HG02678 (cell line): ENCODE results near the gene PCDHGC4.

Experiments used
- ATAC-seq: cut with Tn5 transposase; IDR thresholded peaks from one replicate; pipeline ENCODE4 v1.9.1; 2021; ENCODE audit warnings: mild to moderate bottlenecking, moderate library complexity; ENCODE audit not compliant: unreplicated experiment

PCDHGC4 gene

GRCh38 chr5:141489841-141490240 lies 5.0 kb downstream of the PCDHGC4 start:
- ATAC-seq, result no peak

GRCh38 chr5:141490271-141490670 lies 5.4 kb downstream of the PCDHGC4 start:
- no peak for ATAC-seq

GRCh38 chr5:141490771-141491170 lies 5.9 kb downstream of the PCDHGC4 start:
- ATAC-seq, result no peak

GRCh38 chr5:141491323-141492167 lies 6.7 kb downstream of the PCDHGC4 start:
- ATAC-seq, result peak; percentile 21

- peak; percentile 47 for ATAC-seq
Observed at GRCh38 chr5:141492168-141492885, 7.5 kb downstream of the PCDHGC4 start.

DNA sequence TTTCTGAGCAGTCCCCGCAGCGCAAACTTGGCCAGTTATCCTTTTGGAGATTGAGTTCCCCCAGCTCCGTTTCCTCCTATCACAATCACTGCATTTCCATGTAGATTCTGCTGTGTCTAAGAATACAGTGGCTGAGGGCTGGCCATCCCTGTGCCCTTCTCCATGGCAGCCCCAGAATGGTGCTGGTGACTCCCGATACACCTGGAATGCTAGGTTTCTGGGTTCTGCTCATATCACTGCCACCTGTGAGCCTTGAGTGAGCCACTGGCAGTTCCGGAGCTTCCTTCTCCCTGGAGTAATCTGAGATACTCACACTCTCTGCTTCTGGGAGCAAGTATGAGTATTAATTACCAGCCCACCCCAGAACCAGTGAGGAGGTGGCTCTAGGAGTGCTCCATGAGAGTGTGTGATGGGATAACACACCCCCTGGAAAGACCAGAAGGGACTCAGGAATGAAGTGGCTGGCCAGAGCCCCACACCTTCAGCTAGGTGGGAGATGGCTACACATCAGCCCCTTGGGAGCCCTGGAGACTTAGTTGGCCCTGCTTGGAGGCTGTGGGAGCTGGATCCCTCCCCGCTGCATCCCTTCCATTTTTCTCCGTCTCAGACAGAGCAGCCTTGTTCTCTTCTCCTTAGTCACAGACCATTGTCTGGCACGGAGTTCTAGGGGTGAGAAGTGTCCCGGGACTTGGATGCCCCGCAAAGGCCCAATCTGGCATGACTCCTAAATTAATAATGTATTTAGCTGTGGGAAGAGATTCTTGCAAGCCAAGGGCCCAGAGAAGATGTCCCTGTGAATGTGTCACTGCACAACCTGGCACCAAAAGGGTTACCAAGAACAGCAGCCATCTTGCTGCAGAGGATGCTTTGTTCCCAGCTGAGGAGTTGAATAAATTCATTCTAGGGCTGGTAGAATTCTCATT lies 8.9 kb downstream of the PCDHGC4 start:
- ATAC-seq, result no peak

DNA sequence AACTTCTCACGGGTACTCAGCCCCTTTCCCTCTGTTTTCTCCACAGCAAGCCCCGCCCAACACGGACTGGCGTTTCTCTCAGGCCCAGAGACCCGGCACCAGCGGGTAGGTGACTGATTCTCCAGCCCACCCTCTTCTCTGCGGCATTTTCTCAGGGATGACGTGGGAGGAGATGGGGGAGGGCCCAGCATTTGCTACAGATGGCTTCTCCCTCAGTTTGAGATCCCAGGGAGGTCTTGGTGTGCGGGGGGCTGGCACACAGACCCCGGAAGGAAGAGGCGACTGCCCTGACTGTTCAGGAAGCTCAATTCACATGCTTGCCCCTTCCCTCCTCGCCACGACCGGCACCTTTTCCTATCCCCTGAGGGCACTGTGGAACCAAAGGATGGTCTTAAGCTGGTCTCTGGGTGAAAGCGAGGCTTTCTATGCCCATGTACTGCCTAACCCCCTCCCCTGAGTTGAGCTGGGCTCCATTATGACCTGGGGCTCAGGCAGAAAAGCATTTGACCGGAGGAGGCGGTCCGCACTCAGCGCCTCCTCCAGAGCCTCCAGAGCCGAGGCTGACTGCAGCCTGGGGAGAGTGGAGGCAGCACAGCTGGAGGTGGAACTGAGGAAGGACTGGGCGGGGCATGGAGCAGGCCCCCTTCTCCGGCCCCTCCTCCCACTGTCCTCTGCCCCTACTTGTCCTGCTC lies 10.1 kb downstream of the PCDHGC4 start:
- ATAC-seq, result no peak

DNA sequence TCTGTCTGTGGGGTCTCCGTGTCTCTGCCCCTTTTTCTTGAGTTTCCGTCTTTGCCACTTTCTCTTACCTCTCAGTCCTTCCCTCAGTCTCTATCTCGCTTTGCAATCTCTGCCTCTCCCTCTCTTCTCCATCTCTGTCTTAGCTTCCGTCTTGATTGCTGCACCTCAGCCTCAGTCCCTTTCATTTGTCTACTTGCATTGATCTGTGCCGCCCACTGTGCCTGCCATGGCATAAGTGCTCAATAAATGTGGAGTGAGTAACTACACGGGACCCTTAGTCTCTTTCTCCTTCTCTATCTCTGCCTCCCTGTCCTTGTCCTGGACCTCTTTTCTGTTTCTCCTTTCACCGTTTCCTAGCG lies 10.6 kb downstream of the PCDHGC4 start:
- ATAC-seq, result no peak

DNA sequence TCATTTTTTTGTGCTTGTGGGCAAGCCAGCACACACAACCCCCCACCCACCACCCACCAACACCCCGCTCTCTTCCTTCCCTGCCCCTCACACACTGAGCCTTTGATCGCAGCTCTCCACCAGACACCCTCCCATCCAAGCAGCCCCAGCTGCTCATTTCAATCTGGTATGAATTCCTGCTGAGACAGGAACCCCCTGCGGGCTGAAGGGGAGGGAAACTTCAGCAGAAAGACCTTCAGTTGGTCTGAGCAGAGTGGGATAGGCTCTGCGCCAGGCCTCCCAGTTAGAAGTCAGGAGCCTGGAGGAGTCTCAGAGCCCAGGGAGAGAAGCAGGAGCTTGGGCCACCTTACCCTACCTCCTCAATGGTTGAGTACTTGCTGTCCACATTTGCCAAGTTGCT lies 11.2 kb downstream of the PCDHGC4 start:
- no peak for ATAC-seq

GRCh38 chr5:141501761-141502160 lies 16.9 kb downstream of the PCDHGC4 start:
- ATAC-seq, result no peak

DNA sequence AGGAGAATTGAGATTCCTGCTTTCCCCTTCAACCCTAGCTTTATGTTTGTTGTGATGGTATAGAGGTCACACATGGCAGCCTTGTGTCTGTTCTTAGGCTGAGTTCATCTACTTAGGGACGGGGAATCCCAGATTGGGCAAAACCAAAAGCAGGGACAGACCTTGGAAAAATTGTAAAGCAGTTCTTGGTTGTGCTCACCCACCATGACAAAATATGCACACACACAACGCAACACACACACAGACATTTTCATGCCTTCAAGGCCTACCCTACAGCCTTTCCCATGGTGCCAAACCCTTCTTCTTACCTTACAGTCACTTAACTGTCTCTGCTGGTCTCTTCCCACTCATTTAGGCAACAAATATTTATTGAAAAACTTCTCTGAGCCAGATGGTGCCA lies 18.9 kb downstream of the PCDHGC4 start:
- no peak for ATAC-seq

DNA sequence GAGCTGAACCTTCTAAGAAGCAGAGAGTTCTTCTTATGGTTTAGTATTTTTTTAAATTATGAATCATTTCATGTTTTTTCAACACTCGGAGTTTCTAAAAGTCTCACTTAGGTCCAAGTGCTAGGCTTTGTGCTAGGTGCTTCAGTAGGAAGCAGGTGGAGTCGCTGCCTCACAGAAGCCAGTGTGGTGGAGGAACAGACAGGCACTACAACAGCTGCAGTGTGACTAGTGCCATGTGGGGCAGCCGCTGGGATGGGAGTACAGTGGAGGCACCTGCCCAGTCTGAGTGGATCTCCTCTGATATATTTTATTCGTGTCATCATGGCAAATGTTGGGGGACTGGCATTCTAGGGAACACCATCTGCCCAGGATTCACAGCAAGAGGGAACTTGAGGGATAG lies 19.4 kb downstream of the PCDHGC4 start:
- ATAC-seq, result no peak

- ATAC-seq, result no peak
Observed at GRCh38 chr5:141506381-141507155, 21.7 kb downstream of the PCDHGC4 start.

GRCh38 chr5:141507387-141508091 lies 22.7 kb downstream of the PCDHGC4 start:
- ATAC-seq, result peak; percentile 37

- no peak for ATAC-seq
Observed at GRCh38 chr5:141508440-141508797, 23.6 kb downstream of the PCDHGC4 start.

- ATAC-seq, result no peak
Observed at GRCh38 chr5:141508798-141509611, 24.2 kb downstream of the PCDHGC4 start.

DNA sequence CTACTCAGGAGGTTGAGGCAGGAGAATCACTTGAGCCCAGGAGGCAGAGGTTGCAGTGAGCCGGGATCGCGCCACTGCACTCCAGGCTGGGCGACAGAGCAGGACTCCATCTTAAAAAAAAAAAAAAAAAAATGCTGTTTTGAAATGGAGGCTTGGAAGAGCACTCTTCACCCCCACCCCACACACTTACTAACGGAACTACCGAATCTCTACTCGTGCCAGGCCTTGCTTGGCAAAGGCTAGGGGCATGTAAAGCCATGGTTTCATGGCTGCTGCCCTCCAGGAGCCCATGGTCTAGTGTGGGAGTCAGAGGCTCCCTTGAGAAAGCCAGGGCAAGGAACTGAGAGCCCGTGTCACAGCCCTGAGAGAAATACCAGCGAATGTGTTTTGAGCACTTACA lies 25.3 kb downstream of the PCDHGC4 start:
- ATAC-seq, result no peak

DNA sequence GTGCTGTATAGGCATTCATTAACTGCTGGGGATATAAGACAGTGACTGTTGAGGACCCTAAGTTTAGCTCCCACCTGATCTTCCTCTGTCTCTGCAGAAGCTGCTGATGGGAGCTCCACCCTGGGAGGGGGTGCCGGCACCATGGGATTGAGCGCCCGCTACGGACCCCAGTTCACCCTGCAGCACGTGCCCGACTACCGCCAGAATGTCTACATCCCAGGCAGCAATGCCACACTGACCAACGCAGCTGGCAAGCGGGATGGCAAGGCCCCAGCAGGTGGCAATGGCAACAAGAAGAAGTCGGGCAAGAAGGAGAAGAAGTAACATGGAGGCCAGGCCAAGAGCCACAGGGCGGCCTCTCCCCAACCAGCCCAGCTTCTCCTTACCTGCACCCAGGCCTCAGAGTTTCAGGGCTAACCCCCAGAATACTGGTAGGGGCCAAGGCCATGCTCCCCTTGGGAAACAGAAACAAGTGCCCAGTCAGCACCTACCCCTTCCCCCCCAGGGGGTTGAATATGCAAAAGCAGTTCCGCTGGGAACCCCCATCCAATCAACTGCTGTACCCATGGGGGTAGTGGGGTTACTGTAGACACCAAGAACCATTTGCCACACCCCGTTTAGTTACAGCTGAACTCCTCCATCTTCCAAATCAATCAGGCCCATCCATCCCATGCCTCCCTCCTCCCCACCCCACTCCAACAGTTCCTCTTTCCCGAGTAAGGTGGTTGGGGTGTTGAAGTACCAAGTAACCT lies 26.2 kb downstream of the PCDHGC4 start:
- peak; percentile 43 for ATAC-seq
